WTC11 (cell line): ENCODE data around the gene DMWD. TPM values are rescaled to one million over a fixed set of nuclear protein-coding genes. Genes with fewer than 3 reads are reported as not detected.

Experiments
- ATAC-seq: fragments of 200-7000 bp; cut with Tn5 transposase; 2 replicates; pipeline ENCODE4 v1.10.0; 2021; ENCODE audit warnings: mild to moderate bottlenecking, moderate library complexity
- CTCF ChIA-PET: fragments of 300-600 bp; sonication (Branson Sonifier 250); formaldehyde crosslinking; loops from one replicate; lab custom pipeline; 2021; ENCODE audit warnings: antibody characterized with exemption; lab: Charles Lee
- POLR2A ChIA-PET: fragments of 350-600 bp; sonication (Branson Sonifier 250); formaldehyde crosslinking; loops from one replicate; lab custom pipeline; 2021; ENCODE audit warnings: antibody characterized with exemption; lab: Charles Lee
- DNase-seq: peaks from one replicate; pipeline ENCODE4 v3.0.0; 2021; ENCODE audit warnings: low spot score
- H3K27ac Mint-ChIP-seq: 2 replicates; pipeline ENCODE4 v1.8.0; 2021; ENCODE audit warnings: mixed read lengths
- H3K27me3 Mint-ChIP-seq: 2 replicates; pipeline ENCODE4 v1.8.0; 2021; ENCODE audit warnings: low read depth, mild to moderate bottlenecking, moderate library complexity, mixed read lengths
- H3K36me3 Mint-ChIP-seq: 2 replicates; pipeline ENCODE4 v1.8.0; 2021; ENCODE audit warnings: mixed read lengths
- H3K4me1 Mint-ChIP-seq: 2 replicates; pipeline ENCODE4 v1.8.0; 2022; ENCODE audit warnings: mixed read lengths
- H3K4me3 Mint-ChIP-seq: 2 replicates; pipeline ENCODE4 v1.8.0; 2021; ENCODE audit warnings: mild to moderate bottlenecking, moderate library complexity, mixed read lengths
- H3K9me3 Mint-ChIP-seq: 2 replicates; pipeline ENCODE4 v1.8.0; 2021; ENCODE audit warnings: mixed read lengths
- CBFB ChIP-seq: sonication (generic); formaldehyde crosslinking; IDR thresholded peaks from 2 replicates; pipeline ENCODE4 v1.8.1; 2022; ENCODE audit warnings: mild to moderate bottlenecking, low read depth, missing genetic modification reagents
- CREB1 ChIP-seq: sonication (generic); formaldehyde crosslinking; IDR thresholded peaks from 2 replicates; pipeline ENCODE4 v1.8.0; 2023; ENCODE audit warnings: mild to moderate bottlenecking, missing genetic modification reagents
- CREM ChIP-seq: sonication (generic); formaldehyde crosslinking; IDR thresholded peaks from 2 replicates; pipeline ENCODE4 v1.8.1; 2022; ENCODE audit warnings: mild to moderate bottlenecking, missing genetic modification reagents, moderate library complexity
- GABPB1 ChIP-seq: sonication (generic); formaldehyde crosslinking; IDR thresholded peaks from 2 replicates; pipeline ENCODE4 v1.8.1; 2023; ENCODE audit warnings: mild to moderate bottlenecking, missing genetic modification reagents
- IRF2 ChIP-seq: sonication (generic); formaldehyde crosslinking; IDR thresholded peaks from 2 replicates; pipeline ENCODE4 v1.8.0; 2022; ENCODE audit warnings: low read depth, missing genetic modification reagents, borderline replicate concordance
- JAZF1 ChIP-seq: fragments of 250-450 bp; sonication (Bioruptor Pico); IDR thresholded peaks from 2 replicates; pipeline ENCODE4 v1.9.0; 2021; ENCODE audit warnings: moderate library complexity, mild to moderate bottlenecking, inconsistent platforms
- KAT7 ChIP-seq: sonication (generic); formaldehyde crosslinking; IDR thresholded peaks from 2 replicates; pipeline ENCODE4 v1.8.1; 2023; ENCODE audit warnings: missing genetic modification reagents, mild to moderate bottlenecking, borderline replicate concordance
- NFYB ChIP-seq: sonication (generic); formaldehyde crosslinking; conservative IDR thresholded peaks from 2 replicates; pipeline ENCODE4 v1.8.0; 2022; ENCODE audit warnings: low read depth, missing genetic modification reagents
- OVOL2 ChIP-seq: fragments of 250-450 bp; sonication (Bioruptor Pico); IDR thresholded peaks from 2 replicates; pipeline ENCODE4 v1.9.0; 2021; ENCODE audit warnings: mild to moderate bottlenecking, borderline replicate concordance
- TEAD4 ChIP-seq: sonication (generic); formaldehyde crosslinking; IDR thresholded peaks from 2 replicates; pipeline ENCODE4 v1.8.0; 2022; ENCODE audit warnings: mild to moderate bottlenecking, missing genetic modification reagents
- ZNF396 ChIP-seq: fragments of 250-450 bp; sonication (Bioruptor Pico); IDR thresholded peaks from 2 replicates; pipeline ENCODE4 v1.8.0; 2021; ENCODE audit warnings: mild to moderate bottlenecking, moderate library complexity, borderline replicate concordance
- ZNF671 ChIP-seq: fragments of 250-450 bp; sonication (Bioruptor Pico); IDR thresholded peaks from 2 replicates; pipeline ENCODE4 v1.8.0; 2021; ENCODE audit warnings: mild to moderate bottlenecking
- total RNA-seq: library from RNA; stranded (reverse); gene quantifications from 3 replicates; pipeline ENCODE4 v1.2.3, GENCODE V29; 2021
- TF ChIP-seq, protein P1 (sequence below): fragments of 200-600 bp; IDR thresholded peaks from 2 replicates; pipeline ENCODE4 v1.8.0; 2022; ENCODE audit warnings: antibody characterized with exemption
- TF ChIP-seq, protein P2 (sequence below): fragments of 250-450 bp; sonication (Bioruptor Pico); IDR thresholded peaks from 2 replicates; pipeline ENCODE4 v1.9.0; 2021; ENCODE audit warnings: mild to moderate bottlenecking
- TF ChIP-seq, protein P3 (sequence below): sonication (generic); formaldehyde crosslinking; IDR thresholded peaks from 2 replicates; pipeline ENCODE4 v1.8.0; 2022; ENCODE audit warnings: mild to moderate bottlenecking, missing genetic modification reagents
- TF ChIP-seq, protein P4 (sequence below): sonication (generic); formaldehyde crosslinking; IDR thresholded peaks from 2 replicates; pipeline ENCODE4 v1.8.1; 2023; ENCODE audit warnings: mild to moderate bottlenecking, missing genetic modification reagents, borderline replicate concordance
- TF ChIP-seq, protein P5 (sequence below): sonication (generic); formaldehyde crosslinking; IDR thresholded peaks from 2 replicates; pipeline ENCODE4 v1.8.1; 2022; ENCODE audit warnings: mild to moderate bottlenecking, missing genetic modification reagents, moderate library complexity, borderline replicate concordance
- TF ChIP-seq, protein P6 (sequence below): sonication (generic); formaldehyde crosslinking; IDR thresholded peaks from 2 replicates; pipeline ENCODE4 v1.8.1; 2023; ENCODE audit warnings: mild to moderate bottlenecking, missing genetic modification reagents, moderate library complexity
- TF ChIP-seq, protein P7 (sequence below): sonication (generic); formaldehyde crosslinking; IDR thresholded peaks from 2 replicates; pipeline ENCODE4 v1.8.0; 2022; ENCODE audit warnings: mild to moderate bottlenecking, missing genetic modification reagents

The DMWD gene
- total RNA-seq, 1 experiment from 2014 or later, result 60.7 TPM

DNA sequence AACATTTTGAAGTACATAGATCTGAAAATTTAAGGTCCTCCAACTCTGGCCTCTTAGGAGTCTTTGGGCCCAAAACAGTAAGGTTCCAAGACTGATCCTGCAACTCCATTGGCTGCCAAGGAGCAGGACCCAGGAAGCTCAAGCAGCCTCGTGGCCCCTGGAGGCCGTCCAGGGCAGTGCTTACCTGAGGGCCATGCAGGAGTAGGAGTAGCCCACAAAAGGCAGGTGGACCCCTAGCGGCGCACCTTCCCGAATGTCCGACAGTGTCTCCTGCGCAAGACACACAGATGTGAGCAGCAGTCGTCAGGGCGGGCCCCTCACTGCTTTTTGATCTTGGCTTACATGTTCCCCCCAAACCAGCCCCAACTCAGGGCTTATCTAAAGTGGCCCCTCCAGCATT is 17.9 kb downstream of the DMWD start:
- peak; percentile 84 for DNase-seq
- POLR2A ChIA-PET, result interaction anchor here (1.0 kb wide), 1 partner anchor 18 kb away, joined by 3 read pairs; the partner anchor contains the start of gene DMWD
- Mint-ChIP-seq H3K36me3 (peaks cover 18% of the 10 kb centered on the region), H3K27me3 (peaks cover 13% of the 10 kb centered on the region), H3K4me3 (no peak overlapping the region), H3K4me1 (peaks cover 18% of the 10 kb centered on the region), H3K9me3 (no peaks in the 10 kb centered on the region), H3K27ac (no peak overlapping the region)
- CTCF ChIA-PET, result interaction anchor here (0.5 to 2.1 kb wide), 23 partner anchors 8 to 222 kb away, joined by 3 to 11 read pairs (median 5); partner anchors contain the start of genes DMPK, DMWD, FBXO46 and QPCTL
- ATAC-seq, result peak; percentile 15
- TF ChIP-seq, protein P1, sequence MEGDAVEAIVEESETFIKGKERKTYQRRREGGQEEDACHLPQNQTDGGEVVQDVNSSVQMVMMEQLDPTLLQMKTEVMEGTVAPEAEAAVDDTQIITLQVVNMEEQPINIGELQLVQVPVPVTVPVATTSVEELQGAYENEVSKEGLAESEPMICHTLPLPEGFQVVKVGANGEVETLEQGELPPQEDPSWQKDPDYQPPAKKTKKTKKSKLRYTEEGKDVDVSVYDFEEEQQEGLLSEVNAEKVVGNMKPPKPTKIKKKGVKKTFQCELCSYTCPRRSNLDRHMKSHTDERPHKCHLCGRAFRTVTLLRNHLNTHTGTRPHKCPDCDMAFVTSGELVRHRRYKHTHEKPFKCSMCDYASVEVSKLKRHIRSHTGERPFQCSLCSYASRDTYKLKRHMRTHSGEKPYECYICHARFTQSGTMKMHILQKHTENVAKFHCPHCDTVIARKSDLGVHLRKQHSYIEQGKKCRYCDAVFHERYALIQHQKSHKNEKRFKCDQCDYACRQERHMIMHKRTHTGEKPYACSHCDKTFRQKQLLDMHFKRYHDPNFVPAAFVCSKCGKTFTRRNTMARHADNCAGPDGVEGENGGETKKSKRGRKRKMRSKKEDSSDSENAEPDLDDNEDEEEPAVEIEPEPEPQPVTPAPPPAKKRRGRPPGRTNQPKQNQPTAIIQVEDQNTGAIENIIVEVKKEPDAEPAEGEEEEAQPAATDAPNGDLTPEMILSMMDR, result peak; percentile 24; the same call in 1 of the 2 replicates
- no peak for TF ChIP-seq CREB1 (CRISPR knock-in tag)
- TF ChIP-seq, protein P2, sequence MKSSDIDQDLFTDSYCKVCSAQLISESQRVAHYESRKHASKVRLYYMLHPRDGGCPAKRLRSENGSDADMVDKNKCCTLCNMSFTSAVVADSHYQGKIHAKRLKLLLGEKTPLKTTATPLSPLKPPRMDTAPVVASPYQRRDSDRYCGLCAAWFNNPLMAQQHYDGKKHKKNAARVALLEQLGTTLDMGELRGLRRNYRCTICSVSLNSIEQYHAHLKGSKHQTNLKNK (CRISPR knock-in tag), result no peak

DNA sequence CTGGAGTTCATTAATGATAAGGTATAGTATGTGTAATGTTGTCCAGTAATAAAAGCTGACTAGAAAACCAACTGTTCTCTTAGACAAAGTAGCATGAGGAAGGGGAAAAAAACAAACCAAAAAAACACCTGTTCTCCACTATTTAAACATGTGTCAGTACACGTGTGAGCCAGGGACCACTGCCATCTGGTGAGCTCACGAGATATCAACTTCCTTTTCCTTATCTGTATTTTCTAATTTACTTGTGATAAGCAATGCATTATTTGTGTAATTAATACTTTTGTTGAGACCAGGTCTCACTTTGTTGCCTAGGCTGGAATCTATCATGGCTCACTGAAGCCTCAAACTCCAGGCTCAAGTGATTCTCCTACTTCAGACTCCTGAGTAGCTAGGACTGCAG is 19.3 kb downstream of the DMWD start:
- Mint-ChIP-seq H3K27ac (no peak overlapping the region), H3K9me3 (no peaks in the 10 kb centered on the region), H3K4me3 (no peak overlapping the region), H3K4me1 (peaks cover 9% of the 10 kb centered on the region), H3K27me3 (peaks cover 6% of the 10 kb centered on the region; the same call in 1 of the 2 replicates), H3K36me3 (peaks cover 16% of the 10 kb centered on the region)
- DNase-seq (no peak), ATAC-seq (no peak)
- POLR2A ChIA-PET, result no interaction called here
- TF ChIP-seq KAT7 (CRISPR knock-in tag) (no peak), TEAD4 (no peak), GABPB1 (CRISPR knock-in tag) (no peak), JAZF1 (CRISPR knock-in tag) (no peak), CREM (CRISPR knock-in tag) (no peak), ZNF671 (no peak), IRF2 (CRISPR knock-in tag) (no peak), ZNF396 (CRISPR knock-in tag) (no peak), NFYB (CRISPR knock-in tag) (no peak), CBFB (CRISPR knock-in tag) (no peak), OVOL2 (no peak)
- TF ChIP-seq, protein P3, sequence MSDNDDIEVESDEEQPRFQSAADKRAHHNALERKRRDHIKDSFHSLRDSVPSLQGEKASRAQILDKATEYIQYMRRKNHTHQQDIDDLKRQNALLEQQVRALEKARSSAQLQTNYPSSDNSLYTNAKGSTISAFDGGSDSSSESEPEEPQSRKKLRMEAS, result no peak
- TF ChIP-seq, protein P4, sequence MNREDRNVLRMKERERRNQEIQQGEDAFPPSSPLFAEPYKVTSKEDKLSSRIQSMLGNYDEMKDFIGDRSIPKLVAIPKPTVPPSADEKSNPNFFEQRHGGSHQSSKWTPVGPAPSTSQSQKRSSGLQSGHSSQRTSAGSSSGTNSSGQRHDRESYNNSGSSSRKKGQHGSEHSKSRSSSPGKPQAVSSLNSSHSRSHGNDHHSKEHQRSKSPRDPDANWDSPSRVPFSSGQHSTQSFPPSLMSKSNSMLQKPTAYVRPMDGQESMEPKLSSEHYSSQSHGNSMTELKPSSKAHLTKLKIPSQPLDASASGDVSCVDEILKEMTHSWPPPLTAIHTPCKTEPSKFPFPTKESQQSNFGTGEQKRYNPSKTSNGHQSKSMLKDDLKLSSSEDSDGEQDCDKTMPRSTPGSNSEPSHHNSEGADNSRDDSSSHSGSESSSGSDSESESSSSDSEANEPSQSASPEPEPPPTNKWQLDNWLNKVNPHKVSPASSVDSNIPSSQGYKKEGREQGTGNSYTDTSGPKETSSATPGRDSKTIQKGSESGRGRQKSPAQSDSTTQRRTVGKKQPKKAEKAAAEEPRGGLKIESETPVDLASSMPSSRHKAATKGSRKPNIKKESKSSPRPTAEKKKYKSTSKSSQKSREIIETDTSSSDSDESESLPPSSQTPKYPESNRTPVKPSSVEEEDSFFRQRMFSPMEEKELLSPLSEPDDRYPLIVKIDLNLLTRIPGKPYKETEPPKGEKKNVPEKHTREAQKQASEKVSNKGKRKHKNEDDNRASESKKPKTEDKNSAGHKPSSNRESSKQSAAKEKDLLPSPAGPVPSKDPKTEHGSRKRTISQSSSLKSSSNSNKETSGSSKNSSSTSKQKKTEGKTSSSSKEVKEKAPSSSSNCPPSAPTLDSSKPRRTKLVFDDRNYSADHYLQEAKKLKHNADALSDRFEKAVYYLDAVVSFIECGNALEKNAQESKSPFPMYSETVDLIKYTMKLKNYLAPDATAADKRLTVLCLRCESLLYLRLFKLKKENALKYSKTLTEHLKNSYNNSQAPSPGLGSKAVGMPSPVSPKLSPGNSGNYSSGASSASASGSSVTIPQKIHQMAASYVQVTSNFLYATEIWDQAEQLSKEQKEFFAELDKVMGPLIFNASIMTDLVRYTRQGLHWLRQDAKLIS (CRISPR knock-in tag), result no peak
- TF ChIP-seq, protein P1, result no peak
- TF ChIP-seq, protein P5, sequence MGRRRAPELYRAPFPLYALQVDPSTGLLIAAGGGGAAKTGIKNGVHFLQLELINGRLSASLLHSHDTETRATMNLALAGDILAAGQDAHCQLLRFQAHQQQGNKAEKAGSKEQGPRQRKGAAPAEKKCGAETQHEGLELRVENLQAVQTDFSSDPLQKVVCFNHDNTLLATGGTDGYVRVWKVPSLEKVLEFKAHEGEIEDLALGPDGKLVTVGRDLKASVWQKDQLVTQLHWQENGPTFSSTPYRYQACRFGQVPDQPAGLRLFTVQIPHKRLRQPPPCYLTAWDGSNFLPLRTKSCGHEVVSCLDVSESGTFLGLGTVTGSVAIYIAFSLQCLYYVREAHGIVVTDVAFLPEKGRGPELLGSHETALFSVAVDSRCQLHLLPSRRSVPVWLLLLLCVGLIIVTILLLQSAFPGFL (CRISPR knock-in tag), result no peak
- TF ChIP-seq, protein P6, sequence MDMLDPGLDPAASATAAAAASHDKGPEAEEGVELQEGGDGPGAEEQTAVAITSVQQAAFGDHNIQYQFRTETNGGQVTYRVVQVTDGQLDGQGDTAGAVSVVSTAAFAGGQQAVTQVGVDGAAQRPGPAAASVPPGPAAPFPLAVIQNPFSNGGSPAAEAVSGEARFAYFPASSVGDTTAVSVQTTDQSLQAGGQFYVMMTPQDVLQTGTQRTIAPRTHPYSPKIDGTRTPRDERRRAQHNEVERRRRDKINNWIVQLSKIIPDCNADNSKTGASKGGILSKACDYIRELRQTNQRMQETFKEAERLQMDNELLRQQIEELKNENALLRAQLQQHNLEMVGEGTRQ (CRISPR knock-in tag), result no peak
- TF ChIP-seq, protein P7, sequence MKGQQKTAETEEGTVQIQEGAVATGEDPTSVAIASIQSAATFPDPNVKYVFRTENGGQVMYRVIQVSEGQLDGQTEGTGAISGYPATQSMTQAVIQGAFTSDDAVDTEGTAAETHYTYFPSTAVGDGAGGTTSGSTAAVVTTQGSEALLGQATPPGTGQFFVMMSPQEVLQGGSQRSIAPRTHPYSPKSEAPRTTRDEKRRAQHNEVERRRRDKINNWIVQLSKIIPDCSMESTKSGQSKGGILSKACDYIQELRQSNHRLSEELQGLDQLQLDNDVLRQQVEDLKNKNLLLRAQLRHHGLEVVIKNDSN (CRISPR knock-in tag), result no peak
- CTCF ChIA-PET, result interaction anchor here (1.4 to 5.1 kb wide), 3 partner anchors 37 to 81 kb away, joined by 3 to 135 read pairs (median 6); partner anchors contain the start of genes QPCTL, RSPH6A and SNRPD2
